H1 (cell line): ENCODE results near the gene IL3. TPM values are rescaled to one million over a fixed set of nuclear protein-coding genes. Genes with fewer than 3 reads are reported as not detected.

Experiments
- CREB1 ChIP-seq: IDR thresholded peaks from 2 replicates; pipeline ENCODE4 v1.6.1; 2012; ENCODE audit warnings: inconsistent platforms
- HDAC2 ChIP-seq, 2 experiments: fragments of 300-600 bp in 1 of 2; sonication (generic) in 1 of 2; IDR thresholded peaks; 2 replicates each; pipeline ENCODE4 v1.6.1; 2011 to 2012; ENCODE audit warnings: low read depth in 2 of 2, low read length in 2 of 2, mild to moderate bottlenecking in 2 of 2, moderate library complexity in 2 of 2, borderline replicate concordance in 1 of 2, inconsistent platforms in 1 of 2
- polyA plus RNA-seq, 7 experiments: library from polyadenylated mRNA; depleted of rRNA in 3 of 7; stranded (reverse) in 5 of 7; unstranded in 2 of 7; fragments of >200 nt in 5 of 7; fragments of 200-250 nt in 2 of 7; gene quantifications; 1 replicate in 5 of 7; 2 replicates in 1 of 7; 4 replicates in 1 of 7; pipeline versions ENCODE4 v1.2.1 to v1.2.3, GENCODE V29; 2011 to 2013; ENCODE audit warnings: missing spikeins in 2 of 7, mixed read lengths in 2 of 7
- total RNA-seq: library from RNA; stranded (reverse); fragmentation: NEBNext Ultra II Directional; extraction: Animal tissue kit (Norgen Biotek cat#: 25700); gene quantifications from 2 replicates; pipeline ENCODE4 v1.2.1, GENCODE V29; 2021

The IL3 gene
- total and polyA plus RNA-seq, 2 of the 8 experiments (the other 6 are each of a cell fraction or from before 2014, with no cell fraction given): not detected

DNA sequence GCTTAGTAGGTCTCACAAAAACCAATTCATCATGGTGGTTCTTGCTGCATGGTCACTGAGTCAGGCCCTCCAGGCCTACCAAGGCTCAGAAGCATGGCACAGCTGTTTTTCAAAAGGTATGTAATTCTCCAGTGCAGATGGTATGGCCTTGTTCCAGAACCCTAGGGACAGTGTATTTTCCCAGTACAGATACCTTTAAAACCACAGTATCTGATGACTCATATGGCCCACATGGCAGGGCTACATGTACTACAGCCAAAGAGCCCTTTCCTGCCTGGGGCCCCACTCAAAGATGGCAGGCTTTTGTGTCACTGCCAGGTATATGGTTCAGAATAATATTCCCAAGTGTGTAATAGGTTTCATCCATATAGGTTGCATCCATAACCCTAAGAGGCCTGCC, 29.7 kb downstream of the IL3 start (continued):
- TF ChIP-seq CREB1 (no peak), HDAC2 (IDR thresholded peaks at IDR 0.05; ENCODE audit: borderline replicate concordance in 1 of 2, low read depth in 2 of 2, low read length in 2 of 2) (no peak)
